ENCODE results near the gene TWF2.
"Not testable (repeated sequence)": the region's sequence is repeated elsewhere in the genome, so short reads cannot be mapped to it uniquely, and the experiment has no call there.

DNA sequence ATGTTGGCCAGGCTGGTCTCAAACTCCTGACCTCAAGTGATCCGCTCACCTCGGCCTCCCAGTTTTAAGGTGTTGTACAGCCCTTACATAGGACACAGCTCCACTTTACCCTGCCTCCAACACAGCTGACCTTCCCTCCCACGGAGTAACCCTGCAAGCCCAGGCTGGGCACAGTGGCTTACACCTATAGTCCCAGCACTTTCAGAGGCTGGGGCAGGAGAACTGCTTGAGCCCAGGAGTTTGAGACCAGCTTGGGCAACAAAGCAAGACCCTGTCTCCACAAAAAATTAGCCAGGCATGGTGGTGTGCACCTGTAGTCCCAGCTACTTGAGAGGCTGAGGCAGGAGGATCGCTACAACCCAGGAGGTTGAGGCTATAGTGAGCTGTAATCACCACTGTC is 45.1 kb upstream of the TWF2 start:
- TF ChIP-seq POLR2A, CTCF (IDR thresholded peaks at IDR 0.05): not testable (repeated sequence)
